GM19397 (cell line): Measurements from ENCODE around the gene HOXD9.
A peak's percentile ranks its signal among the peaks of the same experiment; 100 is the strongest.

ENCODE experiments used
- ATAC-seq: cut with Tn5 transposase; IDR thresholded peaks from one replicate; pipeline ENCODE4 v1.9.1; 2021; ENCODE audit warnings: mild to moderate bottlenecking, moderate library complexity; ENCODE audit not compliant: unreplicated experiment

The HOXD9 gene

DNA sequence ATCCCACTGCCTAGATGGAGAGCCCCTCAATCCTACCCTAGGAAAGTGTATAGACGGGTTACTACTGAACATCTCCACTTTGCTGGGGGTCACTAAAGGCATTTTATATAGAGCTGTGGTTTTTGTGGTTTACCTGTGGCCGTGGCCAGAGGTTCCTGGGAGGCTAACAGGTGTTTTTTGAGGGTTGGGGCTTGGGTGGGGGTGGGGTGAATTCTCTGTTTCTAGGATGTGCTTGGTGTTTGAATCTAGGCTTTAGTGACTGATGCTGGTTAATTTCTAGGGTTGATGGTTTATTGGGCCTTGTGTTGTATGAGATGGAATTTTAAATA, 14.7 kb downstream of the HOXD9 start:
- ATAC-seq = no peak

DNA sequence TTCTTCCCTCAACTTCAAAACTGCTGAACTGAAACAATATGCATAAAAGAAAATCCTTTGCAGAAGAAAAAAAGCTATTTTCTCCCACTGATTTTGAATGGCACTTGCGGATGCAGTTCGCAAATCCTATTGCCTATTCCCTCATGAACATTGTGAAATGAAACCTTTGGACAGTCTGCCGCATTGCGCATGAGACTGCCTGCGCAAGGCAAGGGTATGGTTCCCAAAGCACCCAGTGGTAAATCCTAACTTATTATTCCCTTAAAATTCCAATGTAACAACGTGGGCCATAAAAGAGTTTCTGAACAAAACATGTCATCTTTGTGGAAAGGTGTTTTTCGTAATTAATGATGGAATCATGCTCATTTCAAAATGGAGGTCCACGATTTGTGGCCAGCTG, 15.4 kb downstream of the HOXD9 start:
- no peak for ATAC-seq

DNA sequence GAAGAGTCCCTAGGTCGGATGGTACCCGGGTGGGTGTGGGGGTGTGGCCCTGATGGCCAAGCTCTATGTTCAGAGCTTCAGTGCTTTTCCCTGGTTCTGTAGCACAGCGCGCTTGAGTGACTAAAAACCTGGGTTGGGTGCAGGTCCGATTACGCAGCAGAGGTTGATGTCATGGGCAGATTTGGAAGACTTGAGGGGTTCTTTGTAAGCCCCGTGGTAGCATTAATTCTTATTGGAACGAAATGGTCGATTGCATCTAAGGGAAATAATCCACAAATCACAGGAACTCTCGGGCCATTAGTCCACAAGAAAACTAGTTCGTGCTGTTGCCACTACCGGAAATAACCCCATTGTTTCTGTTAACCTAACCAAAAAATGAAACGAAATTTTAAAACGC, 16.0 kb downstream of the HOXD9 start:
- no peak for ATAC-seq

GRCh38 chr2:176138923-176139660, 16.6 kb downstream of the HOXD9 start:
- ATAC-seq = no peak

DNA sequence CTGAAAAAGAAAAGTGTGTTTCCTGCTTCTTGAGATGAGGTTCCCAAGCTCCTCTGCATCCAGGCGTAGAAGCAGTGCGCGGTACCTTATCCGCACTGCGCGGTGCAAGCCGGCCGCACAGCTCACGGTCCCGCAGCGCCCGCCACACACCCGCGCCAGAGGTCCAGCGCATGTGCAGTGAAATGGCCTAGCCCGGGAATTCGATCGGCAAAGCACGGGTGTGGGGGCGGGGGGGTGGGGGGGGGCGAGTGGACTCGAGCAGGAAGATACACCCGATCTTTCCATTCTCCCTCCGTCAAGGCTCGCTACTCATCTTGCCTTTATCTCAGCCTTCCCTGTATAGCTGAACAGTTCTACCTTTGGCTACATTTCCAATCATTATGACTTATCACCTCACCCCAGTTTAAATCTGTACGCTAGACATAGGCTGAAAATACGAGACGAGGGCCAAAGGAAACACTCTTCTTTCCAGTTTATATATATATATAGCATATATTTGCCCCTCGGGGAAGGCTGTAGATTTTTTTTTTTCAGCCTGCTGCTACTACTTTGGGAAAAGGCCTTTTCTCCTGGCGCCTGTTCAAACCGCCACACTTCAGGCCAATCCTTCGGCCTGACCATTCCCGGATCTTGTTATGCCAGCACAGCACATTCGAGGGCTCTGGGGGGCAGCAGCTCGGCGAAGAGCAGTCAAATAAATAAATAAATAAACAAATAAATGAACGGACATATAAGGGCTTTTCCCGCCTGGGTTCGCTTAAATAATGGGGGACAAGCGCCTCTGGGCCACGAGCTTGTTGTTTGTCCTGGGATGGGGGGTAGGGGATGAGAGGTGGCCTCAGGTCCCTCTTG, 17.4 kb downstream of the HOXD9 start:
- ATAC-seq = no peak

GRCh38 chr2:176140513-176141317, 18.2 kb downstream of the HOXD9 start:
- ATAC-seq = peak; percentile 94

- no peak for ATAC-seq
These were observed 19.8 kb downstream of the HOXD9 start for GRCh38 chr2:176142281-176142680.

DNA sequence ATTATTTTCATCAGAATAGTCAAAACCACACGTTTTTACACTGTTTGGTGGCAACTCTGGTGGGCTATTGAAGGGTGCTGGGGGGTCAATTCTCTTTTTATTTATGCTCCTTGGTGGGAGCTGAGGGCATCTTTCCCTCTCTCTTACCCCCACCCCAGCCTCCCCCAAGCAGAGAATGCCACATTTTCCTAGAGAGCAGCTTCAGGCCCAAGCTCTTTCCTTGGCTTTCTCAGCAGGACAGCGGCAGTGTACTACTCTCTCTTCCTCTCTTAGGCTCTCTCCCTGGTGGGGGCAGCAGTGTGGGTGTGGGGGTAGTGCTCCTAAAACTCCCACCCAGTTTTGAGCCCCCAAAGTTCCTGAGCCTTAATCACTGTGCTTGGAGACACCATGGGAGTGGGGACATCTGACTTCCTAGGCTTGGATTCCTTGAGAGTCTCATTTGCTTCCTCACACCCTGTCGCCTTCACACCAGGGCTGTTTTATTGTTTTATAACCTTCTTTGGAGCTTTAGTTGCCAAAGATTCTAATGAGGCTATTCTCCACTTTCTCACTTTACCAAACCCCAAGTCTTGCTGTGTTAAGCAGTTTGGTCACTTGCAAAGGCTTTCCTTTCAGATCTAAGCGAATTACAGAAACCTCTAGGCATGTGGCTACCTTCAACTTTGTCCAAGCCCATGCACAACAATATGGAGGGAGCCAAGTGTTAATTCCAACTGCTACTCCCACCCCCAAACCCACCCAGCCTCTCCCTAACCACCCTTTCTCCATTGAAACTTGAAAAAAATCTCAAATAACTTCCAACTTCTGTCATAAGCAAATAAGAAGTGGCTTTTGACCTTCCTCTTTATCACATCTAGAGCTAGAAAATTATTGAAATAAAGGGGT, 22.8 kb downstream of the HOXD9 start:
- ATAC-seq = no peak

- ATAC-seq = no peak
These were observed 23.6 kb downstream of the HOXD9 start for GRCh38 chr2:176146101-176146500.

DNA sequence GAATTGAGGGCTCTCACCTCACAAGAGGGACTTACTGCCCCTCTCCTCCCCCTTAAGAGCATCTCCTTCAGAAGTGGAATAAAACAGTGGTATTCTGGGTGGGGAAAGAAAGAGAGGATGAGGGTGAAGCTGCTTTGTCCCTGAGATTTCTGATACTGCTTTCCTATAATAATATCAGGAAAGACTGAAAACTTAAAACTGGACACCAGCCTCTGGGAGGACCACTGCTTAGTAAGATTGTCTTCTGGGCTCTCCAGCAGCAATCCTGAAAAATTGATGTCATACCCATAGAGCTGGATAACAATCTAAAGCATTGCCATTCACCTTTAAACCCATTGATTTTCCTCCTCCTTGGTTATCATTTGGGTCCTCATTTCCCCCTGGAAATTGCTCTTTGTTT, 24.1 kb downstream of the HOXD9 start:
- no peak for ATAC-seq

DNA sequence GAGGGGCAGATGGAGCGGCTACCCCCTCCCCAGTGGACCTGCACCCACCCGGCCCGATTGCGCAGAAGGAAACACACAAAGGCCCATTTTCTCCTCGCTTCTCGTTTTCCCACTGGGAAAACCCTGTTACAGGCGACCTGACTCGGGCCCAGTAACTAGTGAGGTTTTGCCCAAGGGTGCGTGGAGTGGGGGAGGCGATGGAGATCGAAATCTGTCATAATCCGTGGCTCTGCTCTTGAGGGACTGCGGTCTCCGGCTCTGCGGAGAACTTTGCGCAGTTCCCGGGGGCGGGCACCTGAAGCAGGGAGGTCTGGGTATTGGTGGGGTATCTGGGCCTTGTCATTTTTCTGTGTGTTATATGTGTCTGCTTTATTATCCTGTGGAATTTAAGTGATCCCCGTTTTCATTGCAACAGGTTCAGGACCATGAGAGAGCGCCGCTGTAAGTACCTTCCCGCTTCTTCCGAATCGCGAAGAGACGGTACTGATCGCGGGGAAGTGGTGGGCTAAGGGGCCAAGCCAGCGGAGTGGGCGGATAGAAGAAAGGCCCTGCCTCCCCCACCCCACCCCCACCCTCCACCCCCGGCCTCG, 24.8 kb downstream of the HOXD9 start:
- no peak for ATAC-seq

DNA sequence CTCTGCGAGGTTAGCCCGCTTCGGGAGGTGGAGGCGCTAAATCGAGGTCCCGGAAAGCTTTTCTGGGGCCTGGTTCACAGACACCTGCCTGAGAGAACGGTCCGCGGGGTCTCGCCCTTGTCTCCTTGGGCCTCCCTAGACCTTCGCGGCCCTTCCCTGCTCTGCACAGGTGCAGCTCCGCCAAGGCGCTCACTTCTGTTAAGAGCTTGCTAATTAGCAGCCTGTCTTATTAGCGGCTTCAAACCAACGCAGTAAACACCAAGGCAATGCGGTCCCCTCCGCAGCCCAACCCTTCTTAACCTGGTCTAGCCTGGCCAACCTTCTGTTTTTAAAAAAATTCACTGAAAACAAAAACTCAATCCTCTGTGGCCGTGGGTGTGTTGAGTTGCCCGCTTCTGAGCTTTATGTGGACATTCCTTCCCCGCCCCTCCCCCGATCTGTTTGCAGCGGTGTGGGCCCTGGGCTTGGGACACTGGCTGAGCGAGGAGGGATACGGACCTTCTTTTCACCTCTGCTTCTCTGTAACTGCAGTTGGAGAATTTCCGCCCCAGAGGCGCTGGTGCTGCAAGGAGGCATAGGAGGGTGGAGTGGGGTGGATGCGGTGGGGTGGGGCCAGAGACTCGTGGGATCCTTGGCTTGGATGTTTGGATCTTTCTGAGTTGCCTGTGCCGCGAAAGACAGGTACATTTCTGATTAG, 25.4 kb downstream of the HOXD9 start:
- ATAC-seq = no peak

- ATAC-seq = no peak
These were observed 26.4 kb downstream of the HOXD9 start for GRCh38 chr2:176148751-176149421.

- ATAC-seq = no peak
These were observed 27.0 kb downstream of the HOXD9 start for GRCh38 chr2:176149481-176149938.

- ATAC-seq = no peak
These were observed 27.5 kb downstream of the HOXD9 start for GRCh38 chr2:176149939-176150583.

DNA sequence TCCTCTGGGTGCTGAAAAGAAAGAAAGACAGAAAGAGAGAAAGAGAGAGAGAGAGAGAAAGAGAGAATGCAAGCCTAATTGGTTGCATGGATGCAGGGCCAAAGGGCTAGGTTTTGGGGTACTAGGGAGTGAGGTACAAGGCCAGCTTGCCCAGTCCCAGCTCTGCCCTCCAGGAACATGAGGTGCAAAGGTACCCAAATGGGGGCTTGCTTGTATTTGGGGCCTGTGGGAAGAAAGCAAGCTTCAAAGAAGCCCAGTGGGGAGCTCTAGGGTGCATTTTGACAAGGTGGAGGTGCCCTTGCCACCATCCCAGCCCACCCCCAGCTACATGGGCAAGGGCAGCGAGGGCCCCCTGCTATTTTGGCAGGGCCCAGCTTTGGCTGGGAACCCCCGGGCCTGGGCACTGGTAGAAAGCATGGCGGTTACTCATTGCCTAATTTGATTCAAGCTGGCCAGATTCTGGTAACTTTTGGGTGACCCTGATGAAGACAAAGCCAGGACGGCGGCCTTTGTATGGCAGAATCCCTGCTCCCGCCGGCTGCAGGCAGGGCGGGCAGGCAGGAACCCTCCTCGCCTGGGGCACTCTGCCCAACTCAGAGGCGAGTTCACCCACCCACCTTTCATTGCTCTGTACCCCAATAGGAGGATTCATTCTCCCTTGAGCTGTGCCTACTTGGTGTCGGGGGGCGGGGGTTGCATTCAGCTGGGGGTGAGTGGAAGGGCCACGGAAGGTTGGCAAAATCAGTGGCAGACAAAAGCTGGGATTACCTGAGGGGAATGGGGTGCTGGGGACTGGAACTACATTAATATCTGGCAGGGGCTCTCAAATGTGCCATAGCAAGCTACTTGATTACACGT, 28.3 kb downstream of the HOXD9 start:
- no peak for ATAC-seq

GRCh38 chr2:176151442-176152287, 29.1 kb downstream of the HOXD9 start, which contains the start of gene HOXD4:
Gene HOXD4 (plus strand): TSS chr2:176151550. CDS start chr2:176151634, 84 bp downstream.
- ATAC-seq = no peak
